B cell (primary cell): ENCODE results near the gene DHRS4L2.
"Not testable (repeated sequence)": the region's sequence is repeated elsewhere in the genome, so short reads cannot be mapped to it uniquely, and the experiment has no call there.

Experiments
- CTCF ChIP-seq: fragments of 200-600 bp; IDR thresholded peaks from one replicate; pipeline ENCODE4 v1.8.0; 2022; ENCODE audit warnings: antibody characterized with exemption, mild to moderate bottlenecking
- EZH2 ChIP-seq: IDR thresholded peaks from 2 replicates; pipeline ENCODE4 v1.6.1; 2012; ENCODE audit warnings: borderline replicate concordance, low read depth, mild to moderate bottlenecking, moderate library complexity, low read length; ENCODE audit not compliant: insufficient read depth, poor library complexity, severe bottlenecking

GRCh38 chr14:23999640-24000039, 10.9 kb downstream of the DHRS4L2 start:
- not testable (repeated sequence) for TF ChIP-seq CTCF, EZH2
